Endothelial cell (in vitro differentiated cells): Measurements from ENCODE around the gene RPUSD1. TPM values are rescaled to one million over a fixed set of nuclear protein-coding genes. Genes with fewer than 3 reads are reported as not detected.

Source experiments
- DNase-seq: peaks from one replicate; pipeline ENCODE4 v3.0.0; 2021; ENCODE audit warnings: low spot score
- H3K27ac Mint-ChIP-seq: one replicate; pipeline ENCODE4 v1.8.0; 2021; ENCODE audit warnings: mixed read lengths, inconsistent platforms; ENCODE audit not compliant: unreplicated experiment
- H3K27me3 Mint-ChIP-seq: one replicate; pipeline ENCODE4 v1.8.0; 2021; ENCODE audit warnings: mild to moderate bottlenecking, moderate library complexity, mixed read lengths, inconsistent platforms; ENCODE audit not compliant: unreplicated experiment
- H3K36me3 Mint-ChIP-seq: one replicate; pipeline ENCODE4 v1.8.0; 2021; ENCODE audit warnings: mild to moderate bottlenecking, low read depth, mixed read lengths, inconsistent platforms; ENCODE audit not compliant: unreplicated experiment
- H3K4me1 Mint-ChIP-seq: one replicate; pipeline ENCODE4 v1.8.0; 2021; ENCODE audit warnings: mild to moderate bottlenecking, mixed read lengths, inconsistent platforms; ENCODE audit not compliant: unreplicated experiment
- H3K4me3 Mint-ChIP-seq: one replicate; pipeline ENCODE4 v1.8.0; 2021; ENCODE audit warnings: mild to moderate bottlenecking, mixed read lengths, inconsistent platforms; ENCODE audit not compliant: unreplicated experiment
- H3K9me3 Mint-ChIP-seq: one replicate; pipeline ENCODE4 v1.8.0; 2021; ENCODE audit warnings: mixed read lengths, inconsistent platforms; ENCODE audit not compliant: unreplicated experiment
- CTCF ChIP-seq: fragments of 200-600 bp; sonication (generic); IDR thresholded peaks from one replicate; pipeline ENCODE4 v1.5.0; 2021; ENCODE audit warnings: antibody characterized with exemption; ENCODE audit not compliant: unreplicated experiment
- total RNA-seq: library from RNA; stranded (reverse); fragmentation: NEBNext Ultra II Directional; extraction: Animal tissue kit (Norgen Biotek cat#: 25700); gene quantifications from one replicate; pipeline ENCODE4 v1.2.1, GENCODE V29; 2021; ENCODE audit not compliant: unreplicated experiment

The RPUSD1 gene
- total RNA-seq, 1 donor from 2014 or later = 27.6 TPM

DNA sequence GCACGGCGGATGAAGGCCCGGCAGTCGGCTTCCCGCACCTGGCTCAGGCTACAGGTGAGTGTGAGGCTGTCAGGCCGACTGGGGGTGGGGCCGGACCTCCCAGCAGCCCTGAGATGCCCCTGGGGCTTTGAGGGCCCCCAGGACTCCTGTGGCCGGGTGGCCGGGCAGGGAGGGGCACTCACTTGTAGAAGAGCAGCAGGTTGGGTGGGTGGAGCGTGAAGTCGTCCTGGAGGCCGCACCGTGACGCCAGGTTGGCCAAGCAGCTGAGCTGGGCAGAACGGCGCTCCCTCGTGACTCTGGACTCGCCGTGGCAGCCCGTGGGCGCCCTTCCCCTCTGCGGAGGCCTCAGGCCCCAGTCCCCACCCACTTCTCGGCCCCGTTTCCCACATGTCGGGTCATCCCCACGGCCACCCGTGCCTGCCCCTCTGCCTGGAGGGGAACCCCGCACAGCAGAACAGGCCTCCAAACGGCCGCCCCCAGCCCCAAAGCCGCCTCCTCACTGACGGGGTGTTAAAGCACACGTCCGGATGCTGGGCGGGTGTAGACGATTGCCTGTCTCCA is 12.9 kb downstream of the RPUSD1 start:
- no peak for TF ChIP-seq CTCF
- H3K27me3 Mint-ChIP-seq = peaks cover 7% of the 10 kb centered on the region
- H3K27ac Mint-ChIP-seq = no peak overlapping the region
- H3K4me1 Mint-ChIP-seq = no peaks in the 10 kb centered on the region
- H3K9me3 Mint-ChIP-seq = no peaks in the 10 kb centered on the region
- H3K36me3 Mint-ChIP-seq = no peaks in the 10 kb centered on the region
- DNase-seq = no peak
- H3K4me3 Mint-ChIP-seq = no peak overlapping the region

- Mint-ChIP-seq H3K4me3 (no peak overlapping the region), H3K36me3 (no peaks in the 10 kb centered on the region), H3K27me3 (peaks cover 7% of the 10 kb centered on the region), H3K27ac (no peak overlapping the region), H3K4me1 (no peaks in the 10 kb centered on the region), H3K9me3 (no peaks in the 10 kb centered on the region)
- TF ChIP-seq CTCF = no peak
- DNase-seq = no peak
These were observed 13.8 kb downstream of the RPUSD1 start for GRCh38 chr16:774086-775001.

- Mint-ChIP-seq H3K27ac (no peak overlapping the region), H3K4me3 (no peak overlapping the region), H3K9me3 (no peaks in the 10 kb centered on the region), H3K36me3 (no peaks in the 10 kb centered on the region), H3K4me1 (no peaks in the 10 kb centered on the region), H3K27me3 (peaks cover 7% of the 10 kb centered on the region)
- no peak for DNase-seq
- TF ChIP-seq CTCF = no peak
These were observed 15.2 kb downstream of the RPUSD1 start for GRCh38 chr16:772959-773358.

DNA sequence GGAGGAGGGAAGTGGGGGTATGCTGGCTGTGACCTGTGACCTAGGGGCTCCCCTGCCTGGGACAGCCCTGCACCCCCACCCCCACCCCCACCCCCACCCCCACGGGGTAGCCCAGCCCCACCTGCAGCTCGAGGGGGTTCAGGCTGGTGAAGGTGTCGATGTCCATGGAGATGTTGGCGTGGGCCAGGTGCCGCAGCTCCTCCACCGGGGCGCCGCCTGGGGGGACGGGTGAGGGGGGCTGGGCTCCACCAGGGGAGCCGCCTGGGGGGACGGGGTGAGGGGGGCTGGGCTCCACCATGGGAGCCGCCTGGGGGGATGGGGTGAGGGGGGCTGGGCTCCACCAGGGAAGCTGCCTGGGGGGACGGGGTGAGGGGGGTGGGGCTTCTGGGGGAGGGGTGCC is 17.8 kb downstream of the RPUSD1 start:
- TF ChIP-seq CTCF = no peak
- Mint-ChIP-seq H3K27me3 (peaks cover 11% of the 10 kb centered on the region), H3K9me3 (no peaks in the 10 kb centered on the region), H3K36me3 (no peaks in the 10 kb centered on the region), H3K4me1 (no peaks in the 10 kb centered on the region), H3K4me3 (no peak overlapping the region), H3K27ac (no peak overlapping the region)
- DNase-seq = no peak

GRCh38 chr16:769934-770333 is 18.2 kb downstream of the RPUSD1 start:
- TF ChIP-seq CTCF = no peak
- Mint-ChIP-seq H3K27ac (no peak overlapping the region), H3K4me3 (no peak overlapping the region), H3K4me1 (no peaks in the 10 kb centered on the region), H3K36me3 (no peaks in the 10 kb centered on the region), H3K9me3 (no peaks in the 10 kb centered on the region), H3K27me3 (peaks cover 11% of the 10 kb centered on the region)
- DNase-seq = no peak
